ENCODE measurements around the gene ALX3. TPM values are rescaled to one million over a fixed set of nuclear protein-coding genes. Genes with fewer than 3 reads are reported as not detected.

ALX3 gene
- total and polyA plus RNA-seq, 2 of the 4 experiments (the other 2 are of a cell fraction) = not detected

- H2AK9ac ChIP-seq (replicated peaks; ENCODE audit: low read depth, low read length, poor library complexity) = no peak overlapping the region
- no TSS peak for BruUV-seq (replicated peaks)
- H3K23ac ChIP-seq (ENCODE audit: low read depth, low read length) = no peak overlapping the region
- H3K27ac ChIP-seq (ENCODE audit: insufficient read depth, low read length) = no peak overlapping the region
- H4K8ac ChIP-seq (ENCODE audit: low read depth in 2 of 2, low read length in 2 of 2) = no peak overlapping the region
- in situ Hi-C loops (cut with MboI; ENCODE audit: low sequenced_read_pairs) (no loop called here), intact Hi-C loops (cut with micrococcal nuclease) (no loop called here), dilution Hi-C loops (cut with HindIII; ENCODE audit: low sequenced_read_pairs, unreplicated experiment) (no loop called here)
- no peaks in the 10 kb centered on the region for H3K36me3 ChIP-seq (ENCODE audit: control insufficient read depth, insufficient read depth, low read length)
- no peaks in the 10 kb centered on the region for H3K9me1 ChIP-seq (ENCODE audit: insufficient read depth, low read length)
- peaks cover 24% of the 10 kb centered on the region for H3K9me3 ChIP-seq (ENCODE audit: control insufficient read depth, insufficient read depth, low read length)
- POLR2A ChIA-PET (ENCODE audit: unreplicated experiment) = no interaction called here
- H3K18ac ChIP-seq (ENCODE audit: low read depth, low read length) = no peak overlapping the region
- no peak overlapping the region for H2BK20ac ChIP-seq (ENCODE audit: low read depth, low read length)
- peaks cover 21% of the 10 kb centered on the region; the same call in 1 of the 2 replicates for H4K20me1 ChIP-seq (ENCODE audit: insufficient read depth, low read length)
- H2BK5ac ChIP-seq (ENCODE audit: low read depth, low read length, poor library complexity, severe bottlenecking) = no peak overlapping the region
- no peak overlapping the region for H4K91ac ChIP-seq (ENCODE audit: insufficient read depth, low read depth, low read length)
- no peak overlapping the region for H3K14ac ChIP-seq (replicated peaks; ENCODE audit: low read depth, low read length)
- no peak overlapping the region for H4K5ac ChIP-seq (ENCODE audit: low read depth, low read length)
- ATAC-seq (ENCODE audit: low read depth) (0 out of 2 replicates have a peak, but pooled peaks have one; percentile 5), DNase-seq (no peak)
- H3K27me3 ChIP-seq (ENCODE audit: control insufficient read depth, insufficient read depth, low read length) = peaks cover 78% of the 10 kb centered on the region
- no peak overlapping the region for H2AK5ac ChIP-seq (ENCODE audit: low read depth, low read length)
- no peak overlapping the region for H2BK120ac ChIP-seq (ENCODE audit: low read depth, low read length)
- no peak overlapping the region for H3K9ac ChIP-seq (ENCODE audit: low read depth, low read length)
- no peaks in the 10 kb centered on the region for H3K79me1 ChIP-seq (ENCODE audit: low read depth in 1 of 2, low read length in 2 of 2)
- no peak for TF ChIP-seq MAZ (IDR thresholded peaks at IDR 0.05; ENCODE audit: borderline replicate concordance, low read depth, low read length)
- no peak for TF ChIP-seq USF2 (IDR thresholded peaks at IDR 0.05; ENCODE audit: low read depth, low read length)
- TF ChIP-seq NFE2L2 (IDR thresholded peaks at IDR 0.05; ENCODE audit: low read depth, low read length) = no peak
- TF ChIP-seq CTCF (conservative IDR thresholded peaks at IDR 0.05; ENCODE audit: low read depth, low read length) = no peak
- no peak for TF ChIP-seq CEBPB (IDR thresholded peaks at IDR 0.05; ENCODE audit: low read depth, low read length)
- TF ChIP-seq MAFK (IDR thresholded peaks at IDR 0.05; ENCODE audit: low read depth, low read length) = no peak
- no peak for TF ChIP-seq BHLHE40 (IDR thresholded peaks at IDR 0.05; ENCODE audit: low read depth, low read length)
- no peak for TF ChIP-seq POLR2A (IDR thresholded peaks at IDR 0.05; ENCODE audit: low read depth, low read length)
- no peak for TF ChIP-seq SMC3 (IDR thresholded peaks at IDR 0.05; ENCODE audit: low read depth, low read length)
- TF ChIP-seq MXI1 (IDR thresholded peaks at IDR 0.05; ENCODE audit: borderline replicate concordance, low read depth, low read length) = no peak
- TF ChIP-seq CHD1 (IDR thresholded peaks at IDR 0.05; ENCODE audit: low read depth, low read length) = no peak
- no peak for TF ChIP-seq RFX5 (IDR thresholded peaks at IDR 0.05; ENCODE audit: low read depth, low read length)
- TF ChIP-seq FOS (IDR thresholded peaks at IDR 0.05; ENCODE audit: low read depth, low read length) = no peak
- peak overlapping the region; percentile 53 for H2AFZ ChIP-seq (replicated peaks; ENCODE audit: low read length, poor library complexity)
- H3K4ac ChIP-seq (ENCODE audit: low read depth, low read length) = no peak overlapping the region
- H3K4me3 ChIP-seq (ENCODE audit: insufficient read depth, low read depth, low read length) = no peak overlapping the region
- no peak overlapping the region for H3K4me2 ChIP-seq (ENCODE audit: low read depth, low read length)
- 8% methylated on average over 26 of the region's 68 CpGs; no CpG with 5 or more reads in 1 of the 2 experiments for WGBS, 2 experiments (ENCODE audit: extremely low coverage in 2 of 2, insufficient read length in 1 of 2)
- no peaks in the 10 kb centered on the region; the same call in 1 of the 2 replicates for H3K4me1 ChIP-seq (ENCODE audit: control insufficient read depth, insufficient read depth, low read length)
- no peak overlapping the region for H2BK15ac ChIP-seq (ENCODE audit: low read depth, low read length)
- CTCF ChIA-PET = interaction anchor here (1.1 kb wide), 1 partner anchor 15 kb away, joined by 3 read pairs; no protein-coding TSS in a partner anchor
- no peak overlapping the region for H3K56ac ChIP-seq (ENCODE audit: extremely low read depth, insufficient read depth, low read length)
Measured at GRCh38 chr1:110068646-110069403, 1.6 kb downstream of the ALX3 start.
